Measurements from ENCODE around the gene FAM227B. TPM values are rescaled to one million over a fixed set of nuclear protein-coding genes. Genes with fewer than 3 reads are reported as not detected.
"Not testable (repeated sequence)": the region's sequence is repeated elsewhere in the genome, so short reads cannot be mapped to it uniquely, and the experiment has no call there.

FAM227B gene
- total and polyA plus RNA-seq, 10 donors, result 4.1 to 7.5 (median 5.2) TPM

GRCh38 chr15:49556437-49556836 lies 64.2 kb downstream of the FAM227B start:
- intact Hi-C loops (cut with DNase I; ENCODE audit: low total_unique reads), result no loop called here

GRCh38 chr15:49550342-49550741 lies 70.3 kb downstream of the FAM227B start:
- H3K27me3 ChIP-seq (replicated peaks in 1 of 7); H3K4me3 ChIP-seq; H3K36me3 ChIP-seq; H3K4me1 ChIP-seq; DNase-seq; H3K27ac ChIP-seq; intact Hi-C loops (cut with DNase I; ENCODE audit: low total_unique reads): not testable (repeated sequence)
- 89 to 94% (median 93%) methylated on average over 15 to 30 of the region's 30 CpGs; no CpG with 5 or more reads in 2 of the 5 donors for WGBS, 5 donors
- peaks cover 0 to 46% (median 34%) of the 10 kb centered on the region in 8 donors for H3K9me3 ChIP-seq

More at GRCh38 chr15:49556437-49556836, 64.2 kb downstream of the FAM227B start:
- Histone ChIP-seq H3K4me3 (no peak overlapping the region), H3K36me3 (no peaks in the 10 kb centered on the region), H3K27ac (no peak overlapping the region), H3K27me3 (replicated peaks in 1 of 7) (no peaks in the 10 kb centered on the region), H3K4me1 (no peaks in the 10 kb centered on the region), H3K9me3 (peaks cover 0 to 91% (median 64%) of the 10 kb centered on the region in 8 donors)
- no peak for TF ChIP-seq POLR2A (IDR thresholded peaks at IDR 0.05)
- no peak for TF ChIP-seq CTCF (IDR thresholded peaks at IDR 0.05 in 8 of 11, conservative IDR thresholded peaks at IDR 0.05 in 3 of 11)
- no peak for TF ChIP-seq POLR2AphosphoS5 (IDR thresholded peaks at IDR 0.05)
- no peak for DNase-seq
- 79 to 97% (median 85%) methylated on average over 2 to 3 of the region's 3 CpGs for WGBS, 5 donors

GRCh38 chr15:49538520-49538919 lies 82.1 kb downstream of the FAM227B start:
- Histone ChIP-seq H3K36me3 (no peaks in the 10 kb centered on the region), H3K27ac (no peak overlapping the region), H3K4me1 (no peaks in the 10 kb centered on the region), H3K4me3 (no peak overlapping the region), H3K9me3 (peaks cover 8 to 56% (median 44%) of the 10 kb centered on the region in 8 donors), H3K27me3 (replicated peaks in 1 of 7) (no peaks in the 10 kb centered on the region)
- DNase-seq, result no peak
- intact Hi-C loops (cut with DNase I; ENCODE audit: low total_unique reads), result no loop called here
- TF ChIP-seq POLR2A (IDR thresholded peaks at IDR 0.05) (no peak), CTCF (IDR thresholded peaks at IDR 0.05 in 8 of 11, conservative IDR thresholded peaks at IDR 0.05 in 3 of 11) (no peak), POLR2AphosphoS5 (IDR thresholded peaks at IDR 0.05) (no peak)

- DNase-seq, result no peak
- no peak for TF ChIP-seq CTCF (IDR thresholded peaks at IDR 0.05 in 8 of 11, conservative IDR thresholded peaks at IDR 0.05 in 3 of 11)
- TF ChIP-seq POLR2A (IDR thresholded peaks at IDR 0.05), result no peak
- no peak for TF ChIP-seq POLR2AphosphoS5 (IDR thresholded peaks at IDR 0.05)
- Histone ChIP-seq H3K36me3 (no peaks in the 10 kb centered on the region), H3K4me1 (no peaks in the 10 kb centered on the region), H3K4me3 (no peak overlapping the region), H3K9me3 (peaks cover 0 to 28% (median 19%) of the 10 kb centered on the region in 8 donors), H3K27me3 (replicated peaks in 1 of 7) (no peaks in the 10 kb centered on the region), H3K27ac (no peak overlapping the region)
- 68 to 87% (median 80%) methylated on average over 1 of the region's 1 CpG for WGBS, 5 donors
- intact Hi-C loops (cut with DNase I; ENCODE audit: low total_unique reads), result no loop called here
Observed at GRCh38 chr15:49530092-49530491, 90.5 kb downstream of the FAM227B start.

- DNase-seq, result no peak
- intact Hi-C loops (cut with DNase I; ENCODE audit: low total_unique reads), result no loop called here
- 79 to 90% (median 88%) methylated on average over 4 of the region's 4 CpGs for WGBS, 5 donors
- Histone ChIP-seq H3K27me3 (replicated peaks in 1 of 7) (no peaks in the 10 kb centered on the region), H3K27ac (no peak overlapping the region), H3K36me3 (no peaks in the 10 kb centered on the region), H3K4me3 (no peak overlapping the region), H3K4me1 (no peaks in the 10 kb centered on the region), H3K9me3 (peaks cover 0 to 28% (median 13%) of the 10 kb centered on the region in 8 donors)
- no peak for TF ChIP-seq POLR2A (IDR thresholded peaks at IDR 0.05)
Observed at GRCh38 chr15:49528289-49528688, 92.3 kb downstream of the FAM227B start.

All from spleen (tissue), 11 donors.